HUES6 (cell line): ENCODE results near the gene SLC6A19.

Experiments used
- H3K27ac ChIP-seq: 2 replicates; pipeline ENCODE4 v1.7.0; 2013; ENCODE audit warnings: low read depth, mild to moderate bottlenecking, low read length, inconsistent platforms
- H3K27me3 ChIP-seq: 2 replicates; pipeline ENCODE4 v1.6.1; 2013; ENCODE audit warnings: low read length; ENCODE audit not compliant: control insufficient read depth, insufficient read depth
- H3K36me3 ChIP-seq: 2 replicates; pipeline ENCODE4 v1.6.1; 2013; ENCODE audit warnings: low read length; ENCODE audit not compliant: control insufficient read depth, insufficient read depth
- H3K4me1 ChIP-seq: 2 replicates; pipeline ENCODE4 v1.6.1; 2013; ENCODE audit warnings: low read length; ENCODE audit not compliant: control insufficient read depth, insufficient read depth
- H3K4me3 ChIP-seq: 2 replicates; pipeline ENCODE4 v1.5.1; 2013; ENCODE audit warnings: low read depth, low read length
- H3K9ac ChIP-seq: one replicate; pipeline ENCODE4 v1.6.1; 2013; ENCODE audit warnings: mild to moderate bottlenecking, low read length
- H3K9me3 ChIP-seq: 2 replicates; pipeline ENCODE4 v1.6.1; 2013; ENCODE audit warnings: low read depth, low read length; ENCODE audit not compliant: control insufficient read depth, insufficient read depth

SLC6A19 gene

GRCh38 chr5:1199340-1199648 lies 2.1 kb upstream of the SLC6A19 start:
- peaks cover 11% of the 10 kb centered on the region; the same call in 1 of the 2 replicates for H3K4me1 ChIP-seq
- H3K36me3 ChIP-seq = no peaks in the 10 kb centered on the region
- H3K27ac ChIP-seq = no peak overlapping the region
- no peak overlapping the region for H3K4me3 ChIP-seq
- H3K9me3 ChIP-seq = no peaks in the 10 kb centered on the region
- H3K9ac ChIP-seq = no peak overlapping the region
- H3K27me3 ChIP-seq = peaks cover 16% of the 10 kb centered on the region

GRCh38 chr5:1199649-1200494 lies 1.5 kb upstream of the SLC6A19 start:
- H3K4me3 ChIP-seq = no peak overlapping the region
- no peak overlapping the region for H3K9ac ChIP-seq
- no peak overlapping the region for H3K27ac ChIP-seq
- H3K9me3 ChIP-seq = no peaks in the 10 kb centered on the region
- H3K4me1 ChIP-seq = peaks cover 12% of the 10 kb centered on the region; the same call in 1 of the 2 replicates
- H3K27me3 ChIP-seq = peaks cover 16% of the 10 kb centered on the region
- no peaks in the 10 kb centered on the region for H3K36me3 ChIP-seq

- Histone ChIP-seq H3K36me3 (no peaks in the 10 kb centered on the region), H3K9ac (no peak overlapping the region), H3K9me3 (no peaks in the 10 kb centered on the region), H3K27ac (no peak overlapping the region), H3K4me3 (no peak overlapping the region), H3K4me1 (peaks cover 15% of the 10 kb centered on the region; the same call in 1 of the 2 replicates), H3K27me3 (peaks cover 12% of the 10 kb centered on the region)
Measured at GRCh38 chr5:1200495-1201326, 684 bp upstream of the SLC6A19 start.

GRCh38 chr5:1202026-1202797 lies 817 bp downstream of the SLC6A19 start:
- no peak overlapping the region for H3K4me3 ChIP-seq
- H3K36me3 ChIP-seq = no peaks in the 10 kb centered on the region
- no peak overlapping the region for H3K9ac ChIP-seq
- H3K9me3 ChIP-seq = no peaks in the 10 kb centered on the region
- no peak overlapping the region; the same call in 1 of the 2 replicates for H3K27ac ChIP-seq
- peaks cover 15% of the 10 kb centered on the region; the same call in 1 of the 2 replicates for H3K4me1 ChIP-seq
- H3K27me3 ChIP-seq = peaks cover 15% of the 10 kb centered on the region

- H3K9ac ChIP-seq = no peak overlapping the region
- no peak overlapping the region for H3K4me3 ChIP-seq
- no peaks in the 10 kb centered on the region for H3K36me3 ChIP-seq
- no peak overlapping the region; the same call in 1 of the 2 replicates for H3K27ac ChIP-seq
- peaks cover 15% of the 10 kb centered on the region for H3K27me3 ChIP-seq
- peaks cover 15% of the 10 kb centered on the region; the same call in 1 of the 2 replicates for H3K4me1 ChIP-seq
- no peaks in the 10 kb centered on the region for H3K9me3 ChIP-seq
Measured at GRCh38 chr5:1202798-1203185, 1.4 kb downstream of the SLC6A19 start.

- H3K27ac ChIP-seq = no peak overlapping the region
- H3K27me3 ChIP-seq = peaks cover 14% of the 10 kb centered on the region
- H3K4me1 ChIP-seq = peaks cover 15% of the 10 kb centered on the region; the same call in 1 of the 2 replicates
- no peak overlapping the region for H3K9ac ChIP-seq
- H3K4me3 ChIP-seq = no peak overlapping the region
- no peaks in the 10 kb centered on the region for H3K36me3 ChIP-seq
- no peaks in the 10 kb centered on the region for H3K9me3 ChIP-seq
Measured at GRCh38 chr5:1203311-1203967, 2.0 kb downstream of the SLC6A19 start.

GRCh38 chr5:1203968-1204692 lies 2.7 kb downstream of the SLC6A19 start:
- no peak overlapping the region for H3K9ac ChIP-seq
- H3K36me3 ChIP-seq = no peaks in the 10 kb centered on the region
- peaks cover 8% of the 10 kb centered on the region; the same call in 1 of the 2 replicates for H3K27me3 ChIP-seq
- peaks cover 15% of the 10 kb centered on the region; the same call in 1 of the 2 replicates for H3K4me1 ChIP-seq
- H3K4me3 ChIP-seq = no peak overlapping the region
- H3K27ac ChIP-seq = no peak overlapping the region
- H3K9me3 ChIP-seq = no peaks in the 10 kb centered on the region

GRCh38 chr5:1204693-1205242 lies 3.4 kb downstream of the SLC6A19 start:
- peaks cover 3% of the 10 kb centered on the region; the same call in 1 of the 2 replicates for H3K27me3 ChIP-seq

GRCh38 chr5:1205255-1206180 lies 4.1 kb downstream of the SLC6A19 start:
- H3K36me3 ChIP-seq = no peaks in the 10 kb centered on the region
- H3K4me3 ChIP-seq = no peak overlapping the region
- H3K27ac ChIP-seq = no peak overlapping the region
- H3K9me3 ChIP-seq = no peaks in the 10 kb centered on the region
- peaks cover 3% of the 10 kb centered on the region; the same call in 1 of the 2 replicates for H3K27me3 ChIP-seq
- H3K4me1 ChIP-seq = peaks cover 5% of the 10 kb centered on the region; the same call in 1 of the 2 replicates
- no peak overlapping the region for H3K9ac ChIP-seq

More at GRCh38 chr5:1204693-1205242, 3.4 kb downstream of the SLC6A19 start:
- Histone ChIP-seq H3K4me1 (peaks cover 11% of the 10 kb centered on the region; the same call in 1 of the 2 replicates), H3K9ac (no peak overlapping the region), H3K9me3 (no peaks in the 10 kb centered on the region), H3K4me3 (no peak overlapping the region), H3K27ac (no peak overlapping the region), H3K36me3 (no peaks in the 10 kb centered on the region)
